Measurements from ENCODE around the gene DDX21. TPM values are rescaled to one million over a fixed set of nuclear protein-coding genes. Genes with fewer than 3 reads are reported as not detected.

Gene DDX21
- polyA plus RNA-seq, 6 donors from 2014 or later, result 10.8 to 18.3 (median 17.1) TPM

Other genes starting within 250 kb of the DDX21 start
- gene CCAR1, start 234.9 kb upstream of the DDX21 start, polyA plus RNA-seq (ENCODE audit: low read depth in 6 of 6), result 10 to 100 TPM; 19.0 to 51.5 (median 30.1) TPM
- gene STOX1, start 128.6 kb upstream of the DDX21 start, polyA plus RNA-seq (ENCODE audit: low read depth in 6 of 6), result under 1 TPM in 4 of 6 donors, not detected in 2; 0.09 to 0.38 (median 0.19) TPM
- gene DDX50, start 54.9 kb upstream of the DDX21 start, polyA plus RNA-seq (ENCODE audit: low read depth in 6 of 6), result 10 to 100 TPM; 29.1 to 59.3 (median 32.6) TPM
- gene KIFBP, start 32.6 kb downstream of the DDX21 start, polyA plus RNA-seq (ENCODE audit: low read depth in 6 of 6), result 1 to 10 TPM in 5 of 6 donors, not detected in 1; 2.8 to 6.9 (median 4.4) TPM
- gene SRGN, start 131.9 kb downstream of the DDX21 start, polyA plus RNA-seq (ENCODE audit: low read depth in 6 of 6), result 10 to 100 TPM; 25.2 to 40.7 (median 33.6) TPM
- gene VPS26A, start 168.0 kb downstream of the DDX21 start, polyA plus RNA-seq (ENCODE audit: low read depth in 6 of 6), result 10 to 100 TPM; 23.1 to 32.8 (median 31.5) TPM
- 10 to 100 TPM; 15.4 to 26.3 (median 21.5) TPM for gene SUPV3L1, start 224.1 kb downstream of the DDX21 start, polyA plus RNA-seq (ENCODE audit: low read depth in 6 of 6)

All from naive B cell (primary cell).